SU-DHL-6 (cell line): ENCODE measurements around the gene ANKZF1.

Experiments used
- H2AFZ ChIP-seq: fragments of 200-600 bp; sonication (generic); 2 replicates; pipeline ENCODE4 v1.6.1; 2014; ENCODE audit warnings: low read depth, mild to moderate bottlenecking, moderate library complexity, mixed read lengths, antibody characterized with exemption, low read length; ENCODE audit not compliant: severe bottlenecking
- H3F3A ChIP-seq: fragments of 200-600 bp; shearing (Covaris generic); 2 replicates; pipeline ENCODE4 v1.6.0; 2016; ENCODE audit warnings: antibody characterized with exemption, mild to moderate bottlenecking; ENCODE audit not compliant: insufficient read depth
- H3K27ac ChIP-seq: fragments of 200-600 bp; sonication (generic); 2 replicates; pipeline ENCODE4 v1.5.1; 2016; ENCODE audit warnings: low read depth, mild to moderate bottlenecking, low read length, moderate library complexity, mixed read lengths
- H3K27me3 ChIP-seq: fragments of 200-600 bp; sonication (generic), shearing (Covaris generic); 2 replicates; pipeline ENCODE4 v1.6.0; 2014; ENCODE audit warnings: mild to moderate bottlenecking, low read length
- H3K36me3 ChIP-seq: fragments of 200-600 bp; sonication (generic); 2 replicates; pipeline ENCODE4 v1.6.1; 2014; ENCODE audit warnings: mild to moderate bottlenecking, low read length, mixed read lengths
- H3K4me2 ChIP-seq: fragments of 300-600, 200-600 bp; shearing (Covaris generic), sonication (generic); 2 replicates; pipeline ENCODE4 v1.6.0; 2014; ENCODE audit warnings: low read length, low read depth, mild to moderate bottlenecking; ENCODE audit not compliant: poor library complexity, severe bottlenecking
- H3K4me3 ChIP-seq: fragments of 200-600 bp; sonication (generic); 2 replicates; pipeline ENCODE4 v1.5.1; 2014; ENCODE audit warnings: antibody characterized with exemption, low read length, mild to moderate bottlenecking, mixed read lengths; ENCODE audit not compliant: insufficient read depth, poor library complexity, severe bottlenecking
- H3K79me2 ChIP-seq: fragments of 200-600 bp; sonication (generic); 2 replicates; pipeline ENCODE4 v1.6.1; 2014; ENCODE audit warnings: mild to moderate bottlenecking, low read length, moderate library complexity; ENCODE audit not compliant: insufficient read depth
- H3K9ac ChIP-seq: fragments of 200-600 bp; sonication (generic); 2 replicates; pipeline ENCODE4 v1.7.0; 2014; ENCODE audit warnings: mild to moderate bottlenecking, low read length
- H3K9me2 ChIP-seq: fragments of 200-600 bp; sonication (generic); replicated peaks from 2 replicates; pipeline ENCODE4 v1.6.1; 2014; ENCODE audit warnings: low read length; ENCODE audit not compliant: insufficient read depth
- H3K9me3 ChIP-seq: fragments of 200-600 bp; sonication (generic); 2 replicates; pipeline ENCODE4 v1.6.1; 2014; ENCODE audit warnings: low read length, mixed read lengths; ENCODE audit not compliant: insufficient read depth
- H4K20me1 ChIP-seq: fragments of 200-600 bp; sonication (generic); 2 replicates; pipeline ENCODE4 v1.6.1; 2014; ENCODE audit warnings: low read depth, mild to moderate bottlenecking, antibody characterized with exemption, low read length, moderate library complexity, mixed read lengths
- CTCF ChIP-seq: fragments of 200-600 bp; sonication (generic); IDR thresholded peaks from one replicate; pipeline ENCODE4 v1.5.1; 2017; ENCODE audit warnings: antibody characterized with exemption, mild to moderate bottlenecking, low read length, moderate library complexity; ENCODE audit not compliant: insufficient read depth, poor library complexity, severe bottlenecking
- EZH2phosphoT487 ChIP-seq: fragments of 200-600 bp; sonication (generic), shearing (Covaris generic); conservative IDR thresholded peaks from 2 replicates; pipeline ENCODE4 v1.6.1; 2018; ENCODE audit warnings: mild to moderate bottlenecking, antibody characterized with exemption, low read length, moderate library complexity, mixed read lengths

The ANKZF1 gene

GRCh38 chr2:219271021-219271420 lies 41.4 kb downstream of the ANKZF1 start:
- H3K9me2 ChIP-seq = no peaks in the 10 kb centered on the region
- H3K9ac ChIP-seq = no peak overlapping the region
- H2AFZ ChIP-seq = no peak overlapping the region
- TF ChIP-seq EZH2phosphoT487 (no peak), CTCF (no peak)
- no peaks in the 10 kb centered on the region for H4K20me1 ChIP-seq
- H3K79me2 ChIP-seq = no peaks in the 10 kb centered on the region
- no peak overlapping the region for H3K4me2 ChIP-seq
- no peaks in the 10 kb centered on the region for H3K9me3 ChIP-seq
- no peaks in the 10 kb centered on the region for H3K27me3 ChIP-seq
- H3K27ac ChIP-seq = no peak overlapping the region
- no peak overlapping the region for H3K4me3 ChIP-seq
- no peaks in the 10 kb centered on the region for H3K36me3 ChIP-seq
- no peaks in the 10 kb centered on the region for H3F3A ChIP-seq

- TF ChIP-seq EZH2phosphoT487 (no peak), CTCF (no peak)
- Histone ChIP-seq H3K27ac (no peak overlapping the region), H3K9me3 (no peaks in the 10 kb centered on the region), H3K36me3 (no peaks in the 10 kb centered on the region), H3F3A (no peaks in the 10 kb centered on the region), H3K4me3 (no peak overlapping the region), H3K79me2 (0 out of 2 replicates have a peak, but pooled peaks cover 3% of the 10 kb centered on the region), H4K20me1 (no peaks in the 10 kb centered on the region), H3K4me2 (no peak overlapping the region), H3K27me3 (no peaks in the 10 kb centered on the region), H3K9me2 (no peaks in the 10 kb centered on the region), H3K9ac (no peak overlapping the region), H2AFZ (no peak overlapping the region)
These were observed 42.8 kb downstream of the ANKZF1 start for GRCh38 chr2:219272356-219272755.

- Histone ChIP-seq H2AFZ (no peak overlapping the region), H3K27me3 (no peaks in the 10 kb centered on the region), H3K9me2 (no peaks in the 10 kb centered on the region), H3K9me3 (no peaks in the 10 kb centered on the region), H3F3A (peaks cover 3% of the 10 kb centered on the region), H3K36me3 (no peaks in the 10 kb centered on the region), H3K9ac (no peak overlapping the region), H3K27ac (no peak overlapping the region), H4K20me1 (no peaks in the 10 kb centered on the region), H3K79me2 (0 out of 2 replicates have a peak, but pooled peaks cover 4% of the 10 kb centered on the region), H3K4me3 (no peak overlapping the region), H3K4me2 (no peak overlapping the region)
- no peak for TF ChIP-seq EZH2phosphoT487
- no peak for TF ChIP-seq CTCF
These were observed 43.4 kb downstream of the ANKZF1 start for GRCh38 chr2:219272995-219273394.
